Measurements from ENCODE around the gene PDXDC1. TPM values are rescaled to one million over a fixed set of nuclear protein-coding genes. Genes with fewer than 3 reads are reported as not detected.
"Not testable (repeated sequence)": the region's sequence is repeated elsewhere in the genome, so short reads cannot be mapped to it uniquely, and the experiment has no call there.

PDXDC1 gene
- total RNA-seq, 1 experiment from 2014 or later = 94.3 TPM

DNA sequence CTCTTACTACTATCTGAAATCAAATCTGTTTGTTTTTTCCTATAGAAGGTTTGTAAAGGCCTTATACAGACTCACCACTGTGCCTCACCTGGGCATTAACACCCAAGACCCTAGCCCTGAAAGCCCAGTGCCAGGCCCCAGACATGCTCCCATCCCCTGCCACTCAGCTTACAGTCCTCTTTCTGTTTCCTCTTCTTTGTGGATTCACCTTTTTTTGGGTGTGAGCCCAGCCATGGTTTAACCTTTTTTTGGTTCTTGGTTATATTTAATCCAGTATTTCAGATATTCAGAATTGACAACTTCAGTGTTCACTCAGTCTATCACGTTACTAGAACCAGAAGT is 50.0 kb downstream of the PDXDC1 start:
- H3K9me2 ChIP-seq (ENCODE audit: insufficient read depth); H3K9ac ChIP-seq (ENCODE audit: low read length); CTCF ChIA-PET; H4K20me1 ChIP-seq (ENCODE audit: insufficient read depth); POLR2A ChIA-PET; RAD21 ChIA-PET (ENCODE audit: low non-redundant PET in 1 of 2, low total read pairs in 2 of 2, uncharacterized antibody in 2 of 2, unreplicated experiment in 2 of 2); DNase-seq (ENCODE audit: low read depth, low spot score); H3K27me3 ChIP-seq (ENCODE audit: insufficient read depth, low read length); H3K9me3 ChIP-seq (ENCODE audit: control insufficient read depth in 1 of 2, insufficient read depth in 1 of 2, low read depth in 1 of 2, low read length in 2 of 2); H3K4me2 ChIP-seq (ENCODE audit: low read length); BruUV-seq (replicated peaks); ATAC-seq; H2AFZ ChIP-seq (ENCODE audit: low read depth, low read length, poor library complexity, severe bottlenecking); H3K4me3 ChIP-seq (replicated peaks in 1 of 2; ENCODE audit: low read depth in 1 of 2, low read length in 2 of 2): not testable (repeated sequence)
- Histone ChIP-seq H3K79me2 (ENCODE audit: insufficient read depth, low read length) (peaks cover 16% of the 10 kb centered on the region; the same call in 1 of the 2 replicates), H3K36me3 (ENCODE audit: control insufficient read depth in 1 of 2, insufficient read depth in 2 of 2, low read length in 2 of 2) (peaks cover 12 to 14% of the 10 kb centered on the region in 2 experiments), H3K27ac (ENCODE audit: low read depth, low read length) (peak overlapping the region; percentile 16; the same call in 1 of the 2 replicates), H3K4me1 (ENCODE audit: control insufficient read depth in 1 of 2, insufficient read depth in 2 of 2, low read length in 2 of 2) (peaks cover 0 to 12% of the 10 kb centered on the region in 2 experiments; a peak in 2 of 4 replicates)
- intact Hi-C loops (cut with micrococcal nuclease) = loop anchor here (10.0 kb wide), 1 partner anchor 50 kb away; the partner anchor contains the start of gene PDXDC1

DNA sequence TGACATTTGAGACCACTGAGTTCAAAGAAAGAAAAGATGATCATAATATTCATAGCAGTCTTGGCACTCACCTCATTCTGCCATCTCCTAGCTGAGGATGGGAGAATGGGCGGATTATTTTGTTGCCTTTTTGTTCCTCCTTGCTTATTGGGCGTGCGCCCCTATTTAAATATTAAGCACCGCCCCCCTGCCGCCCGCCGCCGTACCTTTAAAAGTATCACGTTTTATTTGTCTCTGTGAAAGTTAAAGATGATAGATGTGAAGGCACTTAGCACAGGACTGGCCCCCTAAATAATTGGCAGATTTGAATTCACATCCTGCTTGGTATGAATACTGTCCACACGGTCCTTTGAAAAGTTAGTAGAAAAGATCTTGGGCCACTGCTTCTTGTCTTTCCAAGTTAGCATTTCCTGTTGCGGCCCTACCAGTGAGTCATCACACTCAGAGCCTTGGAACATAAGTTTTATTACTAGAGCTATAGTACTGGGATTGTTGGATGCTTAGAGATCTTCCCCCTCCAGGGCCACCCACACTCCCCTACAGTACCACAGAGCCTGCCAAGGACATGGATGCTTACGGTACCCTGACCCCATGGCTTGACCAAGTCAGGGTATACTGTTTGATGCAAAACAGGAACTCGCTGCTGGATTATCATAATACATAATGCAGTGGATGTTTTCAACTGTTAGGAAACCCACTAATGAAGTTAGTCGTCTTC is 50.6 kb downstream of the PDXDC1 start:
- H3K79me2 ChIP-seq (ENCODE audit: insufficient read depth, low read length) = peaks cover 16% of the 10 kb centered on the region; the same call in 1 of the 2 replicates
- H3K9me2 ChIP-seq (ENCODE audit: insufficient read depth); H3K4me3 ChIP-seq (replicated peaks in 1 of 2; ENCODE audit: low read depth in 1 of 2, low read length in 2 of 2); DNase-seq (ENCODE audit: low read depth, low spot score); CTCF ChIA-PET; H4K20me1 ChIP-seq (ENCODE audit: insufficient read depth); BruUV-seq (replicated peaks); H3K9ac ChIP-seq (ENCODE audit: low read length); RAD21 ChIA-PET (ENCODE audit: low non-redundant PET in 1 of 2, low total read pairs in 2 of 2, uncharacterized antibody in 2 of 2, unreplicated experiment in 2 of 2); POLR2A ChIA-PET; H2AFZ ChIP-seq (ENCODE audit: low read depth, low read length, poor library complexity, severe bottlenecking); H3K9me3 ChIP-seq (ENCODE audit: control insufficient read depth in 1 of 2, insufficient read depth in 1 of 2, low read depth in 1 of 2, low read length in 2 of 2); H3K27me3 ChIP-seq (ENCODE audit: insufficient read depth, low read length): not testable (repeated sequence)
- H3K36me3 ChIP-seq (ENCODE audit: control insufficient read depth in 1 of 2, insufficient read depth in 2 of 2, low read length in 2 of 2) = peaks cover 14% of the 10 kb centered on the region in 2 experiments
- peak; percentile 31; the same call in 1 of the 2 replicates for TF ChIP-seq POLR2AphosphoS5 (IDR thresholded peaks at IDR 0.05; ENCODE audit: low read depth, low read length)
- peaks cover 0 to 12% of the 10 kb centered on the region in 2 experiments; a peak in 2 of 4 replicates for H3K4me1 ChIP-seq (ENCODE audit: control insufficient read depth in 1 of 2, insufficient read depth in 2 of 2, low read length in 2 of 2)
- H3K4me2 ChIP-seq (ENCODE audit: low read length) = peak overlapping the region; percentile 35
- ATAC-seq = peak; percentile 24
- peak overlapping the region; percentile 16; the same call in 1 of the 2 replicates for H3K27ac ChIP-seq (ENCODE audit: low read depth, low read length)
- intact Hi-C loops (cut with micrococcal nuclease) = loop anchor here (10.0 kb wide), 1 partner anchor 51 kb away; the partner anchor contains the start of gene PDXDC1

DNA sequence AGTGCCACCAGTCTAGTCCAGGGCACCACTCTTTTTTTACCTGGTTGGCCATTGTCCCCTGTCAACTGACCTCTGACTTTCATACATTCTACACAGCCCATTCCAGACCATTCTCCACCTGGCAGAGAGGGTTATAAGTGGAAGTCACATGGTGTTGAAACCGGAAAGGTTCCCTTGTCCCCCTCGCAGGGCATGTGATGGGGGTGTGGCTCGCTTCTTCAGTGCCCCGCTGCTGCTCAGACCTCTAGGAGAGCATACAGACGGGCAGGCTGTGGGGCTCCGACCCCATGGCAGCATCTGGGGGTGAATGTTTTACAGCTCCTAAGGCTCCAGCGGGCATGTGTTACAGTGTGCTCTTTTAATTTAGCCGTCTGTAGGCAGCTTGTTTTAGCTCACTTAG is 52.2 kb downstream of the PDXDC1 start:
- POLR2A ChIA-PET; H3K9ac ChIP-seq (ENCODE audit: low read length); BruUV-seq (replicated peaks); H3K27me3 ChIP-seq (ENCODE audit: insufficient read depth, low read length); DNase-seq (ENCODE audit: low read depth, low spot score); H3K9me2 ChIP-seq (ENCODE audit: insufficient read depth); H3K4me2 ChIP-seq (ENCODE audit: low read length); H3K4me3 ChIP-seq (replicated peaks in 1 of 2; ENCODE audit: low read depth in 1 of 2, low read length in 2 of 2); H3K27ac ChIP-seq (ENCODE audit: low read depth, low read length); H4K20me1 ChIP-seq (ENCODE audit: insufficient read depth); ATAC-seq; H2AFZ ChIP-seq (ENCODE audit: low read depth, low read length, poor library complexity, severe bottlenecking); RAD21 ChIA-PET (ENCODE audit: low non-redundant PET in 1 of 2, low total read pairs in 2 of 2, uncharacterized antibody in 2 of 2, unreplicated experiment in 2 of 2); H3K9me3 ChIP-seq (ENCODE audit: control insufficient read depth in 1 of 2, insufficient read depth in 1 of 2, low read depth in 1 of 2, low read length in 2 of 2); CTCF ChIA-PET: not testable (repeated sequence)
- Histone ChIP-seq H3K79me2 (ENCODE audit: insufficient read depth, low read length) (peaks cover 16% of the 10 kb centered on the region; the same call in 1 of the 2 replicates), H3K36me3 (ENCODE audit: control insufficient read depth in 1 of 2, insufficient read depth in 2 of 2, low read length in 2 of 2) (peaks cover 15 to 17% of the 10 kb centered on the region in 2 experiments), H3K4me1 (ENCODE audit: control insufficient read depth in 1 of 2, insufficient read depth in 2 of 2, low read length in 2 of 2) (peaks cover 0 to 12% of the 10 kb centered on the region in 2 experiments; a peak in 2 of 4 replicates)
- intact Hi-C loops (cut with micrococcal nuclease) = loop anchor here (10.0 kb wide), 1 partner anchor 52 kb away; the partner anchor contains the start of gene PDXDC1

DNA sequence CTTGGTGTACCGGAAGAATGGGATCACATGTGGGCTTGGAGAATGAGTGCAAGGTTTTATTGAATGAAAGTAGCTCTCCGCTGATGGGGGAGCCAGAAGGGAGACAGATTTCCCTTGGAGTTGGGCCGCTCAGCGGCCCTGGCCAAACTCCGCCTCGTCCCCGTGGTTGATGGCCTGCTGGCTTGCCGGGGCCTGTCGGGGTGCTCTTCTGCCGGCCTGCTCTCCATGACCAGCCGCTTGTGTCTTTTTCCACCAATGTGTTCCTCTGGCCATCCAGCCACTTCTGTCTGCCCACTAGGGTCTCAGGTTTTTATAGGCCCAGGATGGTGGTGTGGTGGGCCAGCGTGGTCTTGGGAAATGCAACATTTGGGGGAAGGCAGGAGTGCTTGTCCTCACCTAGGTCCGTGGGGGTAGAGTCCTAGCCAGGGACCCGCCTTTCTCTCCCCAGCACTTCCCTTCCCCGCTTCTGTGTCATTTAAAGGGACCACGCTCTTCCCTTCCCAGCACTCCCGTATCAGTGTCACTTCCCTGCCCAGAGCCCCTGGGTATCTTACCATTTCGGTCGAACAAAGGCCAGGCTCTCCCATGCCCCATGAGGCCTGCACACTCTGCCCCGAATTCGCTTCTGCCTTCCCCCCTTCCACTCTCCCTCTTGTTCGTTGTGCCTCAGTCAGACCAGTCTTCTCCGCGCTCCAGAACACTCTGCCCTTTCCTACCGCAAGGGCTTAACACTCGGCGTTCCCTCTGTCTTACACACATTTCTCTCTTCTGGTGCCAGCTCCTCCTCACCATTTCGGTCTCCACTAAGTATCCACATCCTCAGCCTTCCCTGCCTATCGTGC is 52.9 kb downstream of the PDXDC1 start:
- peaks cover 0 to 12% of the 10 kb centered on the region in 2 experiments; a peak in 2 of 4 replicates for H3K4me1 ChIP-seq (ENCODE audit: control insufficient read depth in 1 of 2, insufficient read depth in 2 of 2, low read length in 2 of 2)
- H3K9me3 ChIP-seq (ENCODE audit: control insufficient read depth in 1 of 2, insufficient read depth in 1 of 2, low read depth in 1 of 2, low read length in 2 of 2); H3K9me2 ChIP-seq (ENCODE audit: insufficient read depth); DNase-seq (ENCODE audit: low read depth, low spot score); CTCF ChIA-PET; H3K27ac ChIP-seq (ENCODE audit: low read depth, low read length); RAD21 ChIA-PET (ENCODE audit: low non-redundant PET in 1 of 2, low total read pairs in 2 of 2, uncharacterized antibody in 2 of 2, unreplicated experiment in 2 of 2); H4K20me1 ChIP-seq (ENCODE audit: insufficient read depth); POLR2A ChIA-PET; H3K27me3 ChIP-seq (ENCODE audit: insufficient read depth, low read length); H2AFZ ChIP-seq (ENCODE audit: low read depth, low read length, poor library complexity, severe bottlenecking); H3K9ac ChIP-seq (ENCODE audit: low read length); H3K4me3 ChIP-seq (replicated peaks in 1 of 2; ENCODE audit: low read depth in 1 of 2, low read length in 2 of 2); BruUV-seq (replicated peaks); H3K4me2 ChIP-seq (ENCODE audit: low read length): not testable (repeated sequence)
- H3K36me3 ChIP-seq (ENCODE audit: control insufficient read depth in 1 of 2, insufficient read depth in 2 of 2, low read length in 2 of 2) = peaks cover 19% of the 10 kb centered on the region in 2 experiments
- 0 out of 2 replicates have a peak, but pooled peaks have one; percentile 9 for ATAC-seq
- H3K79me2 ChIP-seq (ENCODE audit: insufficient read depth, low read length) = peaks cover 16% of the 10 kb centered on the region; the same call in 1 of the 2 replicates
- intact Hi-C loops (cut with micrococcal nuclease) = loop anchor here (10.0 kb wide), 1 partner anchor 53 kb away; the partner anchor contains the start of gene PDXDC1
